H1 (cell line): ENCODE measurements around the gene APH1A.

ENCODE experiments used
- ATF2 ChIP-seq: IDR thresholded peaks from 2 replicates; pipeline ENCODE4 v1.6.1; 2012; ENCODE audit warnings: low read length, inconsistent platforms
- CTCF ChIP-seq, 3 experiments: IDR thresholded peaks; 1 replicate in 2 of 3; 2 replicates in 1 of 3; pipeline versions ENCODE4 v1.5.1 to v1.6.1; 2011; ENCODE audit warnings: low read length in 3 of 3, mild to moderate bottlenecking in 3 of 3, inconsistent platforms in 2 of 3, low read depth in 1 of 3, moderate library complexity in 1 of 3; ENCODE audit not compliant: insufficient read depth in 1 of 3; ENCODE audit errors: control extremely low read depth in 1 of 3
- POLR2AphosphoS5 ChIP-seq: IDR thresholded peaks from 2 replicates; pipeline ENCODE4 v1.6.1; 2011; ENCODE audit warnings: low read depth, low read length
- YY1 ChIP-seq: IDR thresholded peaks from 2 replicates; pipeline ENCODE4 v1.6.1; 2011; ENCODE audit warnings: low read depth, mild to moderate bottlenecking, low read length

- TF ChIP-seq ATF2 (no peak), CTCF (IDR thresholded peaks at IDR 0.05; ENCODE audit: control extremely low read depth in 1 of 3, insufficient read depth in 1 of 3, low read depth in 1 of 3, low read length in 3 of 3) (no peak), POLR2AphosphoS5 (no peak), YY1 (no peak)
These were observed 35.2 kb downstream of the APH1A start for GRCh38 chr1:150233359-150234308.
